LNCAP (cell line): ENCODE measurements around the gene FLOT1.

Source experiments
- TF ChIP-seq, protein P1 (sequence below): fragments of 450-650 bp; IDR thresholded peaks from 2 replicates; pipeline ENCODE4 v1.5.1; 2017; ENCODE audit warnings: mild to moderate bottlenecking

The FLOT1 gene

DNA sequence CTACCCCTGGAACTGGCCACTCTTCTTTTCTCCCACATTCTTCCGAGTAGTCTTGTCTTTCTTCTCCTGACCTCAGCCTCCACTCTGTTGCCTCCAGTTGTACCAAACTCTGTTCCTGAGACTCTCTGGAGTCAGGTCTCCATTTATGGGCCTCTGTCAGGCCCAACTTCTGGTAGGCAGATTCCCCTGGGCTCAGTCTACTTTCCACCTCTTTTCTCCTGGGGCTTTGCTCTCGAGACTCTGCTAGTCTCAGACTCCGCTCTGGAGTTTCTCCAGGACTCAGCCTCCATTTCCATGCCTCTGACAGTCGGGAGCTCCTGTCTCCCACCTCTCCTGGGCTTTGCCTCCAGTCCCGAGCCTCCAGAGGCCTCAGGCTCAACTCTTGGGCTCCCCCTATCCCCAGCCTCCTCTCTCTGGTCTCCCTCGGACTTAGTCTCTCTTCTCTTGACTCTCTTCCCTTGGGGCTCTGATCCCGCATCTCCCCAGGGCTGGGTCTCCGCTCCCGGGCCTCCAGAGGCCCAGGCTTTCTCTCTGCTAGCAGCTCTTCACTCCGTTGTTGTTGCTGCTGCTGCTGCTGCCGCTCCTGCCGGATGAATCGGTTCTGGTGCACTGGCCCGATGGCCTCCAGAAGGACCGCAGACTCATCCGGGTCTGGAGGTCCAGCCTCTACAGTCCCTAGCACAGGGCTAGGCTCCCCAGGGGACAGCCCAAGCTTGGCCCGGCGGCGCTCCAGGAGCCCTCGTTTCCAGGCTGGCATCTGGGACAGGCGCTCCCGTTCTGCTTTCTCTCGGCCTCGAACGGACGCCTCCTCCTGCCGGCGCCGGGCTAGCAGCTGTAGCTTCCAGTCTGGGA, 57.1 kb downstream of the FLOT1 start:
- TF ChIP-seq, protein P1, sequence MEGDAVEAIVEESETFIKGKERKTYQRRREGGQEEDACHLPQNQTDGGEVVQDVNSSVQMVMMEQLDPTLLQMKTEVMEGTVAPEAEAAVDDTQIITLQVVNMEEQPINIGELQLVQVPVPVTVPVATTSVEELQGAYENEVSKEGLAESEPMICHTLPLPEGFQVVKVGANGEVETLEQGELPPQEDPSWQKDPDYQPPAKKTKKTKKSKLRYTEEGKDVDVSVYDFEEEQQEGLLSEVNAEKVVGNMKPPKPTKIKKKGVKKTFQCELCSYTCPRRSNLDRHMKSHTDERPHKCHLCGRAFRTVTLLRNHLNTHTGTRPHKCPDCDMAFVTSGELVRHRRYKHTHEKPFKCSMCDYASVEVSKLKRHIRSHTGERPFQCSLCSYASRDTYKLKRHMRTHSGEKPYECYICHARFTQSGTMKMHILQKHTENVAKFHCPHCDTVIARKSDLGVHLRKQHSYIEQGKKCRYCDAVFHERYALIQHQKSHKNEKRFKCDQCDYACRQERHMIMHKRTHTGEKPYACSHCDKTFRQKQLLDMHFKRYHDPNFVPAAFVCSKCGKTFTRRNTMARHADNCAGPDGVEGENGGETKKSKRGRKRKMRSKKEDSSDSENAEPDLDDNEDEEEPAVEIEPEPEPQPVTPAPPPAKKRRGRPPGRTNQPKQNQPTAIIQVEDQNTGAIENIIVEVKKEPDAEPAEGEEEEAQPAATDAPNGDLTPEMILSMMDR, result no peak

DNA sequence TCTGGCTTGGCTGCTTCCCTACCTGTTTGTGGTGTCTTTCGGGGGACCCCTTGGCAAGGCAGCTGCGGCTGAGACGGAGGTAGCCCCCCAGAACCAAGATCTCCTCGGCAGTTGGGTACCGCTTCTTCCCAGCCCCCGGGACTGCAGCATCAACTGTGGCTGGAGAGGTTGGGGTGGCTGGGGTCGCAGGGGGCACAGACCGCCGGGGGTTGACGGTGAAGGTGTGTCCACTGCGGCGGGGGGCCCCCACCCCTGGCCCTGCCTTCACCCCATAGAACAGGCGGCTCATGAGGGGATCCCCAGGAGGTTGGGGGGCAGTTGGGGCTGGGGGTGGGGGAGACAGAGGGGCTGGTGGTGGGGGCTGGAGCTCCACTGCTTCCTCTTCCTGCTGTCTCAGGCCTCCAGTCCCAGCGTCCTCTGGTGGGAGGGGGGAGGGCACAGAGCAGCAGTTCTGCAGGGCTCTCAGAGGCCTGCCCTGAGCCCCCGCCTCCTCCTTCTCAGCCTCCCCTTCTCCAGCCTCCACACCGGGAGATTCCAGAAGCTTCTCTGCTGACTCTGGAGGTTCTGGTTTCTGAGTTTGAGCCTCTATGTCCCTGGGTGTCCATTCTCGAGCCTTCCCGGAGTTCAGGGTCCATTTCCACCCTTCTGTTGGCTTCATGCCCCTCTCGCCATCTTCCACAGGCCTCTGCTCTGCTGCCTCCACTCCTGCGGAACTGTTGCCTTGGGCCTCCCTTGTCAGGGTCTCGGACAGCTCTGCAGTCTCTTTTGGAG, 57.9 kb downstream of the FLOT1 start:
- TF ChIP-seq, protein P1, result no peak

DNA sequence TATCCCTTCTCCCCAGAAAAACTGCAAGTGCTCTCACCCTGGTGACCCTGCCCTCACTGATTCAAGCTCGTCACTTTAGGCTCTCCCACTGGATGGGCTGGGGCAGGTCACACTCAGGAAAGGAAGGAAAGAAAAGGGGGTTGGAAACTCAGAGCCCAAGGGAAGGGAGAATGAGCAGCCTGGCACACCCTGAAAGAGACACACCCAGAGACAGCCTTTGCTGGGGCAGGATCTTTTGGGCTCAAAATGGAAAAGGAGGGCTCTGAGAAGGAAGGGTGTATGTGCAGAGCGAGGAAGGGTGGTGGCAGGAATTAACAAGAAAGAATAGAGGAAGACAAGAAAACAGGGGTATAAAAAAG, 58.5 kb downstream of the FLOT1 start:
- TF ChIP-seq, protein P1, result no peak

DNA sequence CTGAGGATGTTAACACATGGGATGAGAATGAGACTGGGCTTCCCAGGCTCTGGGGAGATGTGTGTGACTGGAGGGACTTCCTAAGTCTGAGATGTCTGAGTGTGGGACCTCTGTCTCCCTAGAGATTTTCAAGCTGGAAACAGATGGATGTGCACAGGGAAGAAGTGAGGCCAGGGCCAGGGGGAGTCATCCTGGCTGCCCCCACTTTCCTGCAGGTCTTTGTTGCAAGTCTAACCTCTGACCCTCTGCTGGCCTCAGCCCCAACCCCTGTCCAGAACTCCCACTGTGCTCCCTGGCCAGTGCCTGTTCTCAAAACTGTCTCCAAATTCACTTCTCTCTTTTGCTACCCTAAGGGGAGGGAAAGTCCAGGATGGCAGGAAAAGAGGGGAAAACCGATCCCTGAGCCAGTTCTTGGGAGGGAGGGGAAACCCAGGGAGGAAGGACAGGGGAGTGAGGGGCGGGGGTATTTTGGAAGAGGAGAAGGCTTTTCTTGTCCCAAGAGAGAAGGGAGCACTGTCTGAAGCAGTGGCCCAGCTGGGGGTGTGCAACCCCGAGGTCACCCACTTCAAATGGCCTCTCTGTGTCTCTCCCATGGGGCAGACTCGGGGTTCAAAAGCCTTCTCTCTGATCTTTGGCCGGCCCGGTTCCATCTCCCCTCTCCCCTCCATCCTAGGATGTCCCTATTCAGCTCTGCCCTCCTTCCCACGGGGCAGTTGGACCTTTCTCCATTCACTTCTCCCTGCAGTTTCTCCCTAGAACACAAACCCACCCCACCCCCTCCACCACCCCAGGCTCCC, 59.1 kb downstream of the FLOT1 start:
- TF ChIP-seq, protein P1, result no peak

DNA sequence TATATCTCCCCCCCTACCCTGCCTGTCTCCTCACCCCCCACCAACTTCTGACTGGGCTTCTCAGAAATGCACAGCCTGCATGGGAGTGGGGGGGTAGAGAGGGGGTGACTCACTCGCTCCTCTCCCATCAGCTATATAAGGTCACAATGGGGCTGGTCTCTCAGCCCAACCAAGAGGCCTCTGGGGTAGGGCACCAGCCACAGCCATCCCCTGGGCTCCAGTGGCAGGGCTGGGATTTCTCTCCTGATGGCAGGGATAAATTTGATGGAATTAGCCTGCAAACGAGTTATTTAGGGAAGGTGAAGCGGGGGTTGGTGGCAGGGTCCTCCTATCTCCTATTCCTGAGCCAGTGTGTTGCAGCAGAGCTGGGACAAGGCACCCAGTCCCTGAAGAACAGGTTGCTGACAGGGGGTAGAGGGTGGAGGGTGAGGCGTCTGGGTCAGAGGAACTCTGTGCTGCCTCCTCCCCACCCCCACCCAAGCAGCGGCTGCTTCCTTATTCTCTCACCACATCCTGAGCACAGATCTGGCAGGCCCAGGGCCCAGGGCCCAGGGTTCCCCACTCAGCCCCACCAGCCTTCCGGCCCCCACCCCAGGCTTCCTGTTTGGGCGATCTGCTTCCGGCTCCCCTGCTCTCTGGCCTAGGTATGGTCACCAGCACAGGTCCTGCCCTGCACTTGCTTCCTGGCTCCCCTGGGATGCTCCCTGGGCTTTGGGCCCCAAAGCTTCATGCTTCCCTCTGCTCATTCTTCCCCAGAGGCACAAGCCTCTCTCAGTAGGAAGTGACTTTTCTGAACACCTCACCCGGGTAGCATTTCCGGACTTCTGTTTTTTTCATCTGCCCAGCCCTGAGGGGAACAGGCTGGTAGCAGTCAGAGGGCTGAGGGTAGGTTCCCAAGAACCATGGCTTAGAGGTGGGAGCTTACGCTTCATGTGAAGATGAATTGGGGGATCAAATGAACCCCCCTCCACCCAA, 60.1 kb downstream of the FLOT1 start:
- TF ChIP-seq, protein P1, result no peak

DNA sequence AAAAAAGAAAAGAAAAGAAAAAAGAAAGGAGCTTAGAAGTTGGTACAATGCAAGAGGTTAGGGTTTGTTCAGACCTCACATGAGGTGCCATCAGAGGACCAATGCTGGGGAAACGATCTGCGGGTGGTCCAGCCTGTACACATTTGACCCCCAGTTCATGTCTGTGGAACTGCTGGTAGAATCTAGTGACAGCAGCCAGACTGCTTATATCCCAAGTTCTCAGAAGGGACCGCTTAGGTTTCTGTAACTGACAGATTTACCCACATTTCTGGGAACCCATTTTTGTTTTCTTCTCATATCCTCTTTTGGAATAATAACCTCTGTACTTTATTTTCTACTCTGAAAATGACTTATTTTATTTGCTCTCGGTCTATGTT, 60.7 kb downstream of the FLOT1 start:
- TF ChIP-seq, protein P1, result no peak
